Mesothelial cell of epicardium (in vitro differentiated cells): ENCODE results near the gene DAPK1. TPM values are rescaled to one million over a fixed set of nuclear protein-coding genes. Genes with fewer than 3 reads are reported as not detected.
A peak's percentile ranks its signal among the peaks of the same experiment; 100 is the strongest.

Source experiments
- DNase-seq, 2 experiments: peaks; one replicate each; pipeline ENCODE4 v3.0.0; 2021; ENCODE audit warnings: low spot score in 2 of 2; ENCODE audit not compliant: unreplicated experiment in 2 of 2
- H3K27ac Mint-ChIP-seq: 2 replicates; pipeline ENCODE4 v1.8.0; 2021; ENCODE audit warnings: mixed read lengths
- H3K27me3 Mint-ChIP-seq: 2 replicates; pipeline ENCODE4 v1.8.0; 2021; ENCODE audit warnings: low read depth, mixed read lengths
- H3K36me3 Mint-ChIP-seq: 2 replicates; pipeline ENCODE4 v1.8.0; 2021; ENCODE audit warnings: mixed read lengths
- H3K4me1 Mint-ChIP-seq: 2 replicates; pipeline ENCODE4 v1.8.0; 2021; ENCODE audit warnings: mixed read lengths
- H3K4me3 Mint-ChIP-seq: 2 replicates; pipeline ENCODE4 v1.8.0; 2021; ENCODE audit warnings: mild to moderate bottlenecking, moderate library complexity, mixed read lengths
- H3K9me3 Mint-ChIP-seq: 2 replicates; pipeline ENCODE4 v1.8.0; 2021; ENCODE audit warnings: mixed read lengths
- total RNA-seq: library from RNA; stranded (reverse); gene quantifications from 3 replicates; pipeline ENCODE4 v1.2.1, GENCODE V29; 2021
- TF ChIP-seq, protein P1 (sequence below): fragments of 200-600 bp; sonication (generic); IDR thresholded peaks from one replicate; pipeline ENCODE4 v1.5.0; 2021; ENCODE audit warnings: antibody characterized with exemption; ENCODE audit not compliant: unreplicated experiment

Gene DAPK1
- total RNA-seq, 1 donor from 2014 or later, result 239 TPM

DNA sequence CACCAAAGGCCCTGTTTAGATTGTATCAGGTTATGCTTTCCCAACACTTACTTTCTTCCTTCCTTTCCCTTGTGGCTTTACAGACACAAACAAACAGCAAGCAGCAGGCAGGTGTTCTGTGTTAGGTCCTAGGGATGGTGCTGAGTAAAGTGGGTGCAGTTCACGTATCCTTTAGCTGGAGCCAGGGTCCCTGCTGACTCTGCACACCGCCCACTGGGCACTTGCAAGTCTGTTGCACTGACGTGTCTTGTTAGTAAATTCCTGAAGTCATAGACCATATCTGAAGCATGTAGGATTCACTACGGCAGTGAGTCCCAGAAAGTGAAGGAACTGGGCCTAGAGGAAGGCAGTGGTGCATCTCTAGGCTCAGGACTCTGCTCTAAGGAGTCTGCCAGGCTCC lies 96.5 kb downstream of the DAPK1 start:
- peaks cover 64% of the 10 kb centered on the region for H3K4me1 Mint-ChIP-seq
- DNase-seq, result no peak

DNA sequence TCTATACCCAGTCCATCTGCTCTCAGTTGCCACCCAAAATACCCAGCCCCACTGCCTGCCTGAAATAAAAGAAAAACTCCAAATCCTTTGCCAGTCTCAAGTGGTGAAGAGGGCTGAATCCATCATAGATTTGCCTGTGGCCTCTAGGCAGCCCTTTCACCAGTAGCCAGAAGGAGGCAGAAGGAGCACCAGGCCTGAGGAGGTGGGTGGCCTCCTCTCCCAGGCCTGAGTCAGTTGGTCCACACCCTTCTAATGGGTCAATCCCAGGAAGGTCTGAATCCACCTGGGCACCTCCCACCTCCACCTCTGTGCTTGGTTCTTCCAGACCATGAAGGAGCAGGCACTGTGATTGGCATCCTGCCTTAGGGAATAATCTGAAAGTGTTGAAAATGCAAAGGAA lies 97.0 kb downstream of the DAPK1 start:
- peak overlapping the region; percentile 73 for H3K27ac Mint-ChIP-seq

More for the DNA sequence above, 96.5 kb downstream of the DAPK1 start:
- H3K27ac Mint-ChIP-seq, result peak overlapping the region; percentile 73
- no peaks in the 10 kb centered on the region for H3K9me3 Mint-ChIP-seq
- no peak overlapping the region for H3K4me3 Mint-ChIP-seq
- no peaks in the 10 kb centered on the region for H3K36me3 Mint-ChIP-seq
- no peaks in the 10 kb centered on the region for H3K27me3 Mint-ChIP-seq
- TF ChIP-seq, protein P1, sequence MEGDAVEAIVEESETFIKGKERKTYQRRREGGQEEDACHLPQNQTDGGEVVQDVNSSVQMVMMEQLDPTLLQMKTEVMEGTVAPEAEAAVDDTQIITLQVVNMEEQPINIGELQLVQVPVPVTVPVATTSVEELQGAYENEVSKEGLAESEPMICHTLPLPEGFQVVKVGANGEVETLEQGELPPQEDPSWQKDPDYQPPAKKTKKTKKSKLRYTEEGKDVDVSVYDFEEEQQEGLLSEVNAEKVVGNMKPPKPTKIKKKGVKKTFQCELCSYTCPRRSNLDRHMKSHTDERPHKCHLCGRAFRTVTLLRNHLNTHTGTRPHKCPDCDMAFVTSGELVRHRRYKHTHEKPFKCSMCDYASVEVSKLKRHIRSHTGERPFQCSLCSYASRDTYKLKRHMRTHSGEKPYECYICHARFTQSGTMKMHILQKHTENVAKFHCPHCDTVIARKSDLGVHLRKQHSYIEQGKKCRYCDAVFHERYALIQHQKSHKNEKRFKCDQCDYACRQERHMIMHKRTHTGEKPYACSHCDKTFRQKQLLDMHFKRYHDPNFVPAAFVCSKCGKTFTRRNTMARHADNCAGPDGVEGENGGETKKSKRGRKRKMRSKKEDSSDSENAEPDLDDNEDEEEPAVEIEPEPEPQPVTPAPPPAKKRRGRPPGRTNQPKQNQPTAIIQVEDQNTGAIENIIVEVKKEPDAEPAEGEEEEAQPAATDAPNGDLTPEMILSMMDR, result no peak

DNA sequence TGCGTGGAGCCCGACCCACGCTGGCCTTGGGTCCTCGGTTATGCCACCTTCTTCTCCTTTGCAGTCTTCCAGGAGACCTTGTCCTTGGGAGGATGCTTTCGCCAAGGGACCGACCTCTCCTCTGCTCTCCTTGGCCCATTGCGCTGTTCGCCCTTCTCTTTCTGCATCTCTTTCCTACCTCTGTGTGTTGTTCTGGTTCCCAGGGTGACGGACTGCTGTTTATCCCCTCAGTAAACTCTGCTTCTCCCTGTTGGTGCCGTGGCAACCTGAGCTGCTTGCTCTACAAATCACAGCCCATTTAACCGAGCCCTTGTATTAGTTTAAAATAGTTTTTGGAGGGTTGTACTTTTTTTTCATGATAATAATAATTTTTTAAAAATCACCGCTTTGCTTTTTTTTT lies 97.9 kb downstream of the DAPK1 start:
- no peaks in the 10 kb centered on the region for H3K27me3 Mint-ChIP-seq
- no peaks in the 10 kb centered on the region for H3K9me3 Mint-ChIP-seq
- H3K36me3 Mint-ChIP-seq, result no peaks in the 10 kb centered on the region
- DNase-seq, result no peak
- TF ChIP-seq, protein P1, result no peak
- peaks cover 75% of the 10 kb centered on the region for H3K4me1 Mint-ChIP-seq
- no peak overlapping the region for H3K4me3 Mint-ChIP-seq
- peak overlapping the region; percentile 87 for H3K27ac Mint-ChIP-seq

More for the DNA sequence above, 97.0 kb downstream of the DAPK1 start:
- H3K4me3 Mint-ChIP-seq, result no peak overlapping the region
- H3K9me3 Mint-ChIP-seq, result no peaks in the 10 kb centered on the region
- no peaks in the 10 kb centered on the region for H3K27me3 Mint-ChIP-seq
- H3K4me1 Mint-ChIP-seq, result peaks cover 67% of the 10 kb centered on the region
- H3K36me3 Mint-ChIP-seq, result no peaks in the 10 kb centered on the region
- TF ChIP-seq, protein P1, result no peak
- no peak for DNase-seq

DNA sequence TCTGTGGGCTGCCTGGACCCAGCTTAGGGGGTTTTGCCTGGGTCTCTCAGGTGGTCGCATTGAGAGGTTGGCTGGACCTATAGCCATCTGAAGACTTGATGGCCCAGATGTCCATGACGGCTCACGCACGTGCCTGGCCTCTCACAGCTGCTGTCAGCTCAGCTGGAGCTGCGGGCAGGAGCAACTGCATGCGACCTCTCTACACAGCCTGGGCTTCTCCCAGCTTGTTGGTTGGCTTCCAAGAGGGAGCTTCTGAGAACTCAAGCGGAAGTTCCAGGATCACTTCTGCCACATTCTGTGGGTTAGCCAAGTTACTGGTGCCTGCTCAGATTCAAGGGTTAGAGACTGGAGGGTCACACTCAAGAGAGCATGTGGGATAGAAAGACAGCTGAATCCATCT lies 99.2 kb downstream of the DAPK1 start:
- Mint-ChIP-seq H3K27me3 (no peaks in the 10 kb centered on the region), H3K27ac (peak overlapping the region; percentile 87), H3K9me3 (no peaks in the 10 kb centered on the region), H3K4me3 (no peak overlapping the region), H3K4me1 (peaks cover 82% of the 10 kb centered on the region), H3K36me3 (no peaks in the 10 kb centered on the region)
- DNase-seq, result no peak
- TF ChIP-seq, protein P1, result no peak

DNA sequence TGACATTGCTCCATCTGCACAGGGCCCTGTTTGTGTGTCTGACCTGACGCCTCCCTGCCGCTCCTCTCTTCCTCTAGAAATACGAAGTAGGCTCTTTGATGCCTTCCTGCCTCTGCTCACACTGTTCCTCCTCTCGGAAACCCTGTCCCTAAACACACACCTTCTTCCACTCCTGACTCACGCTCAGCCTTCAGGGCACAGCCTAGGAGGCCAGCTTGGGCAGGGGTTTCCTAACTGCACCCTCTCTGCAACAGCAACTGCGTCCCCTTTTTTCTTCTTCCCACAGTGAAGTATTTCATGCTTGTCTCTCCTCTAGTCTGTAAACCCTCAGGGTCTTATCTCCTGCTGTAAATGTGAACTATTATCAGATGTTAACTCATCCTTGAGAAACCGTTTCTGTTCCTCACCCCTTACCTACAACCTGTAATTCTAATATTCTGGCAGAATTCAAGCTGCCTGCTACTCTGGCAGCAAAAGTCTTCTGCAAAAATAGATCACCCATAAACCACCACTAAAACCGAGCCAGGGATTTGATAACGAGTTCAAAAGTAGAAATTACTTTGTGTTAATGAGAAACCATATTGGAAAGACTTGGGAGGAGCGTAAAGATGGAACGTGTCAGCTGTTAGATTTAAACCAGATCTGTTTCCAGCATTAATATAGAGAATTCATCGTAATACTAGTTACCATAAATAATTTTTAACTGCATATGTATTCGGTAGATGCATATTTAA lies 100.2 kb downstream of the DAPK1 start:
- peak overlapping the region; percentile 97 for H3K27ac Mint-ChIP-seq
- H3K27me3 Mint-ChIP-seq, result no peaks in the 10 kb centered on the region
- TF ChIP-seq, protein P1, result no peak
- H3K36me3 Mint-ChIP-seq, result peaks cover 1% of the 10 kb centered on the region
- H3K4me1 Mint-ChIP-seq, result peaks cover 83% of the 10 kb centered on the region
- H3K9me3 Mint-ChIP-seq, result no peaks in the 10 kb centered on the region
- H3K4me3 Mint-ChIP-seq, result no peak overlapping the region
- no peak for DNase-seq
